ENCODE data around the gene SLC38A5.

DNA sequence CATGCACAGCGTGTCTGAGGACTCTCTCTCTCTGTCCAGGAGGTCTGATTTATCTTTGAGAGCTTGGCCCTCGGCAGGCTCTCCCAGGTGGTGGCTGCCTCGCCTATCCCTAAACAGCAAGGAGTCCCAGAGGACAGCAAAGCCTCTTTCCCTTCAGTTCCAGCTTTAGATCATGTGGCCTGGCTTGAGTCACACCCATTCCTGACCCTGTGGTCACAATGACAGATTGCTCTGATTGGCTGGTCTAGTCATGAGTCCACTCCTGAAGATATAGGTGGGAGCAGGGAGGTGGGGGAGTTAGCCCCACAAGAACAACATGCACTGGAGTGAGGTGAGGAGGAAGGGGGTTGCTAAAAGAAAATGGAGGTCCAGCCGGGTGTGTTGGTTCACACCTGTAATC lies 26.6 kb upstream of the SLC38A5 start:
- TF ChIP-seq ISL1 (CRISPR knock-in tag; IDR thresholded peaks at IDR 0.05) (no peak), TCF4 (CRISPR knock-in tag; IDR thresholded peaks at IDR 0.05; ENCODE audit: borderline replicate concordance) (no peak), ZC3H10 (CRISPR knock-in tag; IDR thresholded peaks at IDR 0.05) (no peak), ZFP3 (CRISPR knock-in tag; IDR thresholded peaks at IDR 0.05) (no peak), ZFP30 (CRISPR knock-in tag; IDR thresholded peaks at IDR 0.05) (no peak), OSR1 (CRISPR knock-in tag; IDR thresholded peaks at IDR 0.05) (no peak), TOX (CRISPR knock-in tag; IDR thresholded peaks at IDR 0.05; ENCODE audit: borderline replicate concordance) (no peak), BACH2 (CRISPR knock-in tag; IDR thresholded peaks at IDR 0.05; ENCODE audit: borderline replicate concordance) (no peak), ESRRG (CRISPR knock-in tag; IDR thresholded peaks at IDR 0.05) (no peak), PPARA (CRISPR knock-in tag; IDR thresholded peaks at IDR 0.05; ENCODE audit: borderline replicate concordance) (no peak)
- TF ChIP-seq, protein P1, sequence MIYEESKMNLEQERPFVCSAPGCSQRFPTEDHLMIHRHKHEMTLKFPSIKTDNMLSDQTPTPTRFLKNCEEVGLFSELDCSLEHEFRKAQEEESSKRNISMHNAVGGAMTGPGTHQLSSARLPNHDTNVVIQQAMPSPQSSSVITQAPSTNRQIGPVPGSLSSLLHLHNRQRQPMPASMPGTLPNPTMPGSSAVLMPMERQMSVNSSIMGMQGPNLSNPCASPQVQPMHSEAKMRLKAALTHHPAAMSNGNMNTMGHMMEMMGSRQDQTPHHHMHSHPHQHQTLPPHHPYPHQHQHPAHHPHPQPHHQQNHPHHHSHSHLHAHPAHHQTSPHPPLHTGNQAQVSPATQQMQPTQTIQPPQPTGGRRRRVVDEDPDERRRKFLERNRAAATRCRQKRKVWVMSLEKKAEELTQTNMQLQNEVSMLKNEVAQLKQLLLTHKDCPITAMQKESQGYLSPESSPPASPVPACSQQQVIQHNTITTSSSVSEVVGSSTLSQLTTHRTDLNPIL (CRISPR knock-in tag; IDR thresholded peaks at IDR 0.05; ENCODE audit: low read depth) = no peak
- TF ChIP-seq, protein P2, sequence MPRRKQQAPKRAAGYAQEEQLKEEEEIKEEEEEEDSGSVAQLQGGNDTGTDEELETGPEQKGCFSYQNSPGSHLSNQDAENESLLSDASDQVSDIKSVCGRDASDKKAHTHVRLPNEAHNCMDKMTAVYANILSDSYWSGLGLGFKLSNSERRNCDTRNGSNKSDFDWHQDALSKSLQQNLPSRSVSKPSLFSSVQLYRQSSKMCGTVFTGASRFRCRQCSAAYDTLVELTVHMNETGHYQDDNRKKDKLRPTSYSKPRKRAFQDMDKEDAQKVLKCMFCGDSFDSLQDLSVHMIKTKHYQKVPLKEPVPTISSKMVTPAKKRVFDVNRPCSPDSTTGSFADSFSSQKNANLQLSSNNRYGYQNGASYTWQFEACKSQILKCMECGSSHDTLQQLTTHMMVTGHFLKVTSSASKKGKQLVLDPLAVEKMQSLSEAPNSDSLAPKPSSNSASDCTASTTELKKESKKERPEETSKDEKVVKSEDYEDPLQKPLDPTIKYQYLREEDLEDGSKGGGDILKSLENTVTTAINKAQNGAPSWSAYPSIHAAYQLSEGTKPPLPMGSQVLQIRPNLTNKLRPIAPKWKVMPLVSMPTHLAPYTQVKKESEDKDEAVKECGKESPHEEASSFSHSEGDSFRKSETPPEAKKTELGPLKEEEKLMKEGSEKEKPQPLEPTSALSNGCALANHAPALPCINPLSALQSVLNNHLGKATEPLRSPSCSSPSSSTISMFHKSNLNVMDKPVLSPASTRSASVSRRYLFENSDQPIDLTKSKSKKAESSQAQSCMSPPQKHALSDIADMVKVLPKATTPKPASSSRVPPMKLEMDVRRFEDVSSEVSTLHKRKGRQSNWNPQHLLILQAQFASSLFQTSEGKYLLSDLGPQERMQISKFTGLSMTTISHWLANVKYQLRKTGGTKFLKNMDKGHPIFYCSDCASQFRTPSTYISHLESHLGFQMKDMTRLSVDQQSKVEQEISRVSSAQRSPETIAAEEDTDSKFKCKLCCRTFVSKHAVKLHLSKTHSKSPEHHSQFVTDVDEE (CRISPR knock-in tag; IDR thresholded peaks at IDR 0.05) = no peak
